Activated CD8-positive, alpha-beta T cell treated with anti-CD3 and anti-CD28 coated beads for 36 hours (primary cell): ENCODE results near the gene SYP. TPM values are rescaled to one million over a fixed set of nuclear protein-coding genes. Genes with fewer than 3 reads are reported as not detected.

Source experiments
- ATAC-seq: fragments of 200-7000 bp; cut with Tn5 transposase; one replicate; pipeline ENCODE4 v1.10.0; 2021; ENCODE audit warnings: mild to moderate bottlenecking, moderate library complexity
- CTCF ChIA-PET: fragments of 350-600 bp; sonication (Branson Sonifier 250); formaldehyde crosslinking; loops from one replicate; lab custom pipeline; 2021; ENCODE audit warnings: antibody characterized with exemption; lab: Charles Lee
- POLR2A ChIA-PET: fragments of 350-600 bp; sonication (Branson Sonifier 250); formaldehyde crosslinking; loops from one replicate; lab custom pipeline; 2021; ENCODE audit warnings: antibody characterized with exemption; lab: Charles Lee
- DNase-seq: peaks from one replicate; pipeline ENCODE4 v3.0.0-alpha.2; 2020
- H3K27ac Mint-ChIP-seq: one replicate; pipeline ENCODE4 v1.8.0; 2021; ENCODE audit warnings: mild to moderate bottlenecking, mixed read lengths
- H3K27me3 Mint-ChIP-seq: one replicate; pipeline ENCODE4 v1.8.0; 2021; ENCODE audit warnings: mixed read lengths
- H3K36me3 Mint-ChIP-seq: one replicate; pipeline ENCODE4 v1.8.0; 2021; ENCODE audit warnings: low read depth, mixed read lengths
- H3K4me1 Mint-ChIP-seq: one replicate; pipeline ENCODE4 v1.8.0; 2021; ENCODE audit warnings: low read depth, mixed read lengths
- H3K4me3 Mint-ChIP-seq: one replicate; pipeline ENCODE4 v1.8.0; 2021; ENCODE audit warnings: mild to moderate bottlenecking, moderate library complexity, mixed read lengths
- H3K9me3 Mint-ChIP-seq: one replicate; pipeline ENCODE4 v1.8.0; 2021; ENCODE audit warnings: mixed read lengths
- intact Hi-C: fragments of 100-400 bp; cut with micrococcal nuclease; formaldehyde crosslinking; loops from one replicate; pipeline ENCODE4 v1.10.0; 2022
- total RNA-seq, 2 experiments: library from RNA; stranded (reverse); gene quantifications; one replicate each; pipeline ENCODE4 v1.2.3, GENCODE V29; 2021
- TF ChIP-seq, protein P1 (sequence below): fragments of 200-600 bp; IDR thresholded peaks from one replicate; pipeline ENCODE4 v1.8.0; 2022; ENCODE audit warnings: antibody characterized with exemption, mild to moderate bottlenecking

Gene SYP
- total RNA-seq, 2 experiments from 2014 or later, result 10.2 to 11.4 TPM

DNA sequence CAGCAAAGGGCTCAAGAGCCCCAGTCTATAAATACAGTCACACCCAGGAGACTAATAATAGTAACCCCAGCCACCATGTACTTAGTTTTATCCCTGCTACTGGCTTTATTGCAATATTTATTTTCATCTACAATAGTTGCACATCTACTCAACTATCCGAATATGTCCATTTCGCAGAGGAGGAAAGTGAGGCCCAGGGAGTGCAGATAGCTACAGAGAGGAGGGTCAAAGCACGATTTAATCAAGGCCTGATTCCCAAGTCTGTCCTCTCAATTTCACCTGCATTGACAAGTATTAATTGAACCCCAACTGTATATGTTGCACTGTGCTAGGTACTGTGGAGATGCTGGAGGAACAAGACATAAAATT is 32.3 kb downstream of the SYP start:
- Mint-ChIP-seq H3K27me3 (no peaks in the 10 kb centered on the region), H3K4me3 (peak overlapping the region; percentile 78), H3K4me1 (peaks cover 27% of the 10 kb centered on the region), H3K27ac (peak overlapping the region; percentile 93), H3K36me3 (peaks cover 2% of the 10 kb centered on the region), H3K9me3 (no peaks in the 10 kb centered on the region)
- intact Hi-C loops, result no loop called here
- POLR2A ChIA-PET, result interaction anchor here (1.0 kb wide), 1 partner anchor 101 kb away, joined by 3 read pairs; no protein-coding TSS in a partner anchor
- no peak for DNase-seq
- CTCF ChIA-PET, result interaction anchor here (1.2 to 6.1 kb wide), 4 partner anchors 12 to 25 kb away, joined by 3 to 34 read pairs (median 4); no protein-coding TSS in a partner anchor
- TF ChIP-seq, protein P1, sequence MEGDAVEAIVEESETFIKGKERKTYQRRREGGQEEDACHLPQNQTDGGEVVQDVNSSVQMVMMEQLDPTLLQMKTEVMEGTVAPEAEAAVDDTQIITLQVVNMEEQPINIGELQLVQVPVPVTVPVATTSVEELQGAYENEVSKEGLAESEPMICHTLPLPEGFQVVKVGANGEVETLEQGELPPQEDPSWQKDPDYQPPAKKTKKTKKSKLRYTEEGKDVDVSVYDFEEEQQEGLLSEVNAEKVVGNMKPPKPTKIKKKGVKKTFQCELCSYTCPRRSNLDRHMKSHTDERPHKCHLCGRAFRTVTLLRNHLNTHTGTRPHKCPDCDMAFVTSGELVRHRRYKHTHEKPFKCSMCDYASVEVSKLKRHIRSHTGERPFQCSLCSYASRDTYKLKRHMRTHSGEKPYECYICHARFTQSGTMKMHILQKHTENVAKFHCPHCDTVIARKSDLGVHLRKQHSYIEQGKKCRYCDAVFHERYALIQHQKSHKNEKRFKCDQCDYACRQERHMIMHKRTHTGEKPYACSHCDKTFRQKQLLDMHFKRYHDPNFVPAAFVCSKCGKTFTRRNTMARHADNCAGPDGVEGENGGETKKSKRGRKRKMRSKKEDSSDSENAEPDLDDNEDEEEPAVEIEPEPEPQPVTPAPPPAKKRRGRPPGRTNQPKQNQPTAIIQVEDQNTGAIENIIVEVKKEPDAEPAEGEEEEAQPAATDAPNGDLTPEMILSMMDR, result no peak
- ATAC-seq, result no peak

DNA sequence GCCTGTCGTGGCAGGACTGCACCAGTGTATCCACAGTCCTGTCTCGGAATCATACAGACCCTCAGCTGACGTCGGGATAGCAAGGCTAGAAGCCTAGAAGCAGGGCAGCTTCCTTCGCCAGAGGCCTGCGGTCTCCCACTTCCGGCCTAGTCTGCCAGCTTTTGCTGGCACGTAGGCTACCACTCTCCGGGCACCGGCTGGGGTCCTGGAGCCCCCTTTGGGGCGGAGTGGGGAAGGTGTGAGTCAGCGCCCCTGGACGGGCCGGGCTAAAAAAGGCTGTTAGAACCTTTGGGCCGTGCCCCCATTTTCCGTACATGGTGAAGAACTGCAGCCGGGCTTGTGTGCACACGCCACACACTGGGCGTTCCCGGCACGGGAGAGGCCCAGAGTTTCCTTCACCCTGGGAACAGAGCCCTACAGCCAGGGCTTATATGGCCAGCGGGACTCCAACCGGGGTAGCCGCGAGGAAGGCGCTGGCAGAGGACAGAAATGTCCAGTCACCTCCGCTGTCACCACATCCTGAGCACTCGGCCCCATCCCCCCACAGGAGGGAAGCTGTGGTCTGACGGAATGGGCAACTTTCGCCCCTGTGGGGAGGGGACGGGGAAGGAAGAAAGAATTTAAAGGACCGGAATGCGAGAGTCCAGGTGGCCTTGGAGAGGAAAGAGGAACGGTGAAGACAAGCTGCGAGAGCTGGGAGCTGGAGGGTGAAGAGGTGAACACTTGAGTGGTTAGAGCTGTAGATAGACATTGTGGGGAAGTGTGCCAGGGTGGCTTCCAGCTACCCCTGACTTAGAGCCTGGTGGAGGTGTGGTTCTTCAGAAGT is 32.9 kb downstream of the SYP start:
- intact Hi-C loops, result no loop called here
- peaks cover 25% of the 10 kb centered on the region for H3K4me1 Mint-ChIP-seq
- ChIA-PET CTCF (interaction anchor here (0.9 to 6.1 kb wide), 6 partner anchors 12 to 102 kb away, joined by 3 to 34 read pairs (median 3); no protein-coding TSS in a partner anchor), POLR2A (interaction anchor here (0.6 to 1.2 kb wide), 5 partner anchors 9 to 252 kb away, joined by 3 to 5 read pairs (median 3); no protein-coding TSS in a partner anchor)
- ATAC-seq, result peak; percentile 35
- DNase-seq, result peak; percentile 80
- H3K4me3 Mint-ChIP-seq, result peak overlapping the region; percentile 78
- no peaks in the 10 kb centered on the region for H3K36me3 Mint-ChIP-seq
- H3K27ac Mint-ChIP-seq, result peak overlapping the region; percentile 93
- TF ChIP-seq, protein P1, result no peak
- H3K9me3 Mint-ChIP-seq, result no peaks in the 10 kb centered on the region
- no peaks in the 10 kb centered on the region for H3K27me3 Mint-ChIP-seq

DNA sequence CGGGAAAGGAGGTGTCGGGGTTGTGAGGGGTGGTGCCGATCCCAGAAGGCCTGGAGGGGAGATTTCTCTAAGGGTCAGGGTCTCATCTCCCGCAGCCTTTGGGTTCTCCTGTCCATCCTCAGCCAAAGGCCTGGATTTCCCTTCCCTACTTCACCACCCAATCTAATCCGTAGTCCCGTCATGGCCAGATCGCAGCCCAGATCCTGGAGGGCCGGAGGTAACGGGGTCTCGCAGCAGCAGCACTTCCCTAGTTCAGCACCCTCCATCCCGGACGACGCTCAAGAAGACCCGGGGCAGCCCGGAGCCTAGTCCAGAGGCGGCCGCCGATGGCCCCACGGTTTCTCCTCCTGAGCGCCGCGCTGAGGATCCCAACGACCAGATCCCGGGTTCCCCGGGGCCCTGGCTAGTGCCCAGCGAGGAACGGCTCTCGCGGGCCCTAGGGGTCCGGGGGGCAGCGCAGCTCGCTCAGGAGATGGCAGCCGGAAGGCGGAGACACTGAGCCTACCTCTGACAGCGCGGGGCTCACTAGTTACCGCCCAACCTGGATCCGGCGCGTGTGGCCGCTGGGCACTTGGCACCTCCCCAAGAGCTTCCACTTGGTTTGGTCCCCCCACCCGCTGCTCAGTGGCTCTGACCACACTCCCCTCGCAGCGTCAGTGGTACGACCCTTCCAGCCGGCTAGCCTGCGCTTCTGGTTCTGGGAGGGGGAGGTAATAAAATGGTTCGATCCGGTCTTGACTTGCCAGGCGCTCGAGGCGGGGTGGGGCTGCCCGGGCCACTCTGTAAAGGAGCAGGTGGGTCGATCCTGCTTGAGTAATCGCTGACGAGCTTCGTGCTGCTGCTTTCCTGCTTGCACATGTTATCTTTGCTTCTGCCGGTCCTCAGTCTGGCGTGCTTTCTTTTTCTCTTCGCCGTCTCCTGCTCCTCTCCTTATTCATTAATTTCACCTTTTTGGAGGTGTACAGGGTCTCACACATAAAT is 33.8 kb downstream of the SYP start:
- H3K27ac Mint-ChIP-seq, result peak overlapping the region; percentile 93
- no peaks in the 10 kb centered on the region for H3K36me3 Mint-ChIP-seq
- peaks cover 25% of the 10 kb centered on the region for H3K4me1 Mint-ChIP-seq
- intact Hi-C loops, result no loop called here
- peak; percentile 64 for ATAC-seq
- no peaks in the 10 kb centered on the region for H3K9me3 Mint-ChIP-seq
- DNase-seq, result peak; percentile 86
- POLR2A ChIA-PET, result interaction anchor here (0.6 to 1.2 kb wide), 4 partner anchors 10 to 251 kb away, joined by 3 to 5 read pairs (median 3); no protein-coding TSS in a partner anchor
- H3K4me3 Mint-ChIP-seq, result peak overlapping the region; percentile 78
- CTCF ChIA-PET, result interaction anchor here (0.9 to 6.1 kb wide), 4 partner anchors 11 to 103 kb away, joined by 3 to 34 read pairs (median 3); no protein-coding TSS in a partner anchor
- TF ChIP-seq, protein P1, result peak; percentile 33
- no peaks in the 10 kb centered on the region for H3K27me3 Mint-ChIP-seq

DNA sequence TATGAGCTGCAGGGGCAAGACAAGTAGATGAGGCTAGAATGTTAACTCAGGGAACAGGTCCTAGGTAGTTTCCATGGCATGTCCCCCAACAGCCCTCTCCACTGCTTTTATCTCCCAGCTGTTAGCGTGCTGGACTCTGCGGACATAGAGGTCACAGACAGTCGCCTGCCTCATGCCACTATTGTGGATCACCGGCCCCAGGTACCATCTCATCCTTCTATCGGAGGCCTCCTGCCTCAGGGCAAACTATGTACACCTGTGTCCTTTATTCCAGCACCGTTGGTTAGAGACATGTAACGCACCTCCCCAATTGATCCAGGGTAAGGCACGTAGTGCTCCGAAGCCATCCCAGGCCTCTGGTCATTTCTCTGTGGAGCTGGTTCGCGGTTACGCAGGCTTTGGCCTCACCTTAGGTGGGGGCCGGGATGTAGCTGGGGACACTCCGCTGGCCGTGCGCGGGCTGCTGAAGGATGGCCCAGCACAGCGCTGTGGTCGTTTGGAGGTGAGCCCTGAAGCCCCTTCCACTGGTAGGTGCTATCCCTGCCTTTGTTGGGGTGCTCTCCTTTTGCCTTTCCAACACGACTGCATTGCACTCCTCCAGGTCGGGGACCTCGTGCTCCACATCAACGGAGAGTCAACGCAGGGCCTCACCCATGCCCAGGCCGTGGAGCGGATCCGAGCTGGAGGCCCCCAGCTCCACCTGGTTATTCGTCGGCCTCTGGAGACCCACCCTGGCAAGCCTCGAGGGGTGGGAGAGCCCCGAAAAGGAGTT is 35.2 kb downstream of the SYP start:
- Mint-ChIP-seq H3K4me3 (peak overlapping the region; percentile 78), H3K27me3 (no peaks in the 10 kb centered on the region), H3K4me1 (peaks cover 25% of the 10 kb centered on the region), H3K9me3 (no peaks in the 10 kb centered on the region), H3K27ac (peak overlapping the region; percentile 92), H3K36me3 (no peaks in the 10 kb centered on the region)
- DNase-seq (no peak), ATAC-seq (no peak)
- CTCF ChIA-PET, result interaction anchor here (1.3 to 6.1 kb wide), 3 partner anchors 9 to 111 kb away, joined by 3 to 34 read pairs (median 6); no protein-coding TSS in a partner anchor
- POLR2A ChIA-PET, result interaction anchor here (0.6 kb wide), 2 partner anchors 21 to 54 kb away, joined by 3 read pairs; no protein-coding TSS in a partner anchor
- TF ChIP-seq, protein P1, result no peak
- intact Hi-C loops, result no loop called here
